Measurements from ENCODE around the gene FIBIN.

DNA sequence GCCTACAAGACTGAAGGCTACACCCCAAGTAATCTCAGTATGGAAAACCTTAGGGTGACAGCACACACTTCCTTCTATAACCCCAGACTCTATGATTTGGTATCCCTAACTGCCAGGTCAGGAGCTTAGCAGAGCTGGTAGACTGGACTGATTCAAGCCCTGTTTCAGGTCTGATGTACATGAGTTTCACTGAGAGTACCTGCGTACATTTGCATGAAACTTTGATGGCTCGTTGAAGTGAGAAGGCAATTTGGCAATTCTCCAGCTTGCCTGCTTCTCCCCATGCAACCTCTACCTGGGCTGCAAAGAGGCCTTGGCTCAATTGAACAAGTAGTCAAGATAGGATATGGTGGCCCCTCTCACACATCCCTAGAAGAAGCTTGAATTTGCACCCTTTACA is 10.2 kb downstream of the FIBIN start:
- TF ChIP-seq POLR2A (IDR thresholded peaks at IDR 0.05), result no peak
- TF ChIP-seq, protein P1, sequence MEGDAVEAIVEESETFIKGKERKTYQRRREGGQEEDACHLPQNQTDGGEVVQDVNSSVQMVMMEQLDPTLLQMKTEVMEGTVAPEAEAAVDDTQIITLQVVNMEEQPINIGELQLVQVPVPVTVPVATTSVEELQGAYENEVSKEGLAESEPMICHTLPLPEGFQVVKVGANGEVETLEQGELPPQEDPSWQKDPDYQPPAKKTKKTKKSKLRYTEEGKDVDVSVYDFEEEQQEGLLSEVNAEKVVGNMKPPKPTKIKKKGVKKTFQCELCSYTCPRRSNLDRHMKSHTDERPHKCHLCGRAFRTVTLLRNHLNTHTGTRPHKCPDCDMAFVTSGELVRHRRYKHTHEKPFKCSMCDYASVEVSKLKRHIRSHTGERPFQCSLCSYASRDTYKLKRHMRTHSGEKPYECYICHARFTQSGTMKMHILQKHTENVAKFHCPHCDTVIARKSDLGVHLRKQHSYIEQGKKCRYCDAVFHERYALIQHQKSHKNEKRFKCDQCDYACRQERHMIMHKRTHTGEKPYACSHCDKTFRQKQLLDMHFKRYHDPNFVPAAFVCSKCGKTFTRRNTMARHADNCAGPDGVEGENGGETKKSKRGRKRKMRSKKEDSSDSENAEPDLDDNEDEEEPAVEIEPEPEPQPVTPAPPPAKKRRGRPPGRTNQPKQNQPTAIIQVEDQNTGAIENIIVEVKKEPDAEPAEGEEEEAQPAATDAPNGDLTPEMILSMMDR (IDR thresholded peaks at IDR 0.05), result no peak
